ENCODE results near the gene POMT1.

Gene POMT1

GRCh38 chr9:131554087-131554842, 51.5 kb downstream of the POMT1 start:
- no peaks in the 10 kb centered on the region for H3K79me2 ChIP-seq (ENCODE audit: low read length)
- H3K4me3 ChIP-seq (ENCODE audit: low read length), result no peak overlapping the region
- H3K4me2 ChIP-seq (ENCODE audit: low read depth, low read length), result no peak overlapping the region
- no peaks in the 10 kb centered on the region for H3K27me3 ChIP-seq (replicated peaks; ENCODE audit: insufficient read depth, low read length)
- H3K9me2 ChIP-seq (replicated peaks; ENCODE audit: insufficient read depth, low read length), result no peaks in the 10 kb centered on the region
- no peak overlapping the region for H2AFZ ChIP-seq (ENCODE audit: low read length)
- no peaks in the 10 kb centered on the region for H3K9me3 ChIP-seq (replicated peaks; ENCODE audit: insufficient read depth, low read length)
- H3K9ac ChIP-seq (ENCODE audit: low read length), result no peak overlapping the region
- no peaks in the 10 kb centered on the region for H3K4me1 ChIP-seq (ENCODE audit: low read length)
- no peak for TF ChIP-seq EZH2phosphoT487 (IDR thresholded peaks at IDR 0.05; ENCODE audit: low read length)
- no peak for TF ChIP-seq EZH2 (optimal IDR thresholded peaks at IDR 0.05; ENCODE audit: low read depth, low read length)
- no peaks in the 10 kb centered on the region for H3F3A ChIP-seq (ENCODE audit: insufficient read depth, low read length)
- H3K36me3 ChIP-seq (replicated peaks; ENCODE audit: insufficient read depth, low read length), result no peaks in the 10 kb centered on the region
- no peak overlapping the region for H3K27ac ChIP-seq (ENCODE audit: low read length)
- DNase-seq, result no peak
- no peaks in the 10 kb centered on the region for H4K20me1 ChIP-seq (ENCODE audit: insufficient read depth, low read length)

- no peaks in the 10 kb centered on the region for H3K9me2 ChIP-seq (replicated peaks; ENCODE audit: insufficient read depth, low read length)
- no peaks in the 10 kb centered on the region for H3K9me3 ChIP-seq (replicated peaks; ENCODE audit: insufficient read depth, low read length)
- no peak overlapping the region for H3K27ac ChIP-seq (ENCODE audit: low read length)
- H3K27me3 ChIP-seq (replicated peaks; ENCODE audit: insufficient read depth, low read length), result no peaks in the 10 kb centered on the region
- no peaks in the 10 kb centered on the region for H4K20me1 ChIP-seq (ENCODE audit: insufficient read depth, low read length)
- H3F3A ChIP-seq (ENCODE audit: insufficient read depth, low read length), result no peaks in the 10 kb centered on the region
- DNase-seq, result no peak
- H3K79me2 ChIP-seq (ENCODE audit: low read length), result no peaks in the 10 kb centered on the region
- H3K36me3 ChIP-seq (replicated peaks; ENCODE audit: insufficient read depth, low read length), result no peaks in the 10 kb centered on the region
- H3K4me1 ChIP-seq (ENCODE audit: low read length), result no peaks in the 10 kb centered on the region
- H3K4me2 ChIP-seq (ENCODE audit: low read depth, low read length), result no peak overlapping the region
- H3K4me3 ChIP-seq (ENCODE audit: low read length), result no peak overlapping the region
- H3K9ac ChIP-seq (ENCODE audit: low read length), result no peak overlapping the region
- no peak for TF ChIP-seq EZH2phosphoT487 (IDR thresholded peaks at IDR 0.05; ENCODE audit: low read length)
- TF ChIP-seq EZH2 (optimal IDR thresholded peaks at IDR 0.05; ENCODE audit: low read depth, low read length), result no peak
- no peak for TF ChIP-seq CTCF (IDR thresholded peaks at IDR 0.05; ENCODE audit: low read length)
- no peak overlapping the region for H2AFZ ChIP-seq (ENCODE audit: low read length)
Measured at GRCh38 chr9:131554843-131555351, 52.2 kb downstream of the POMT1 start.

GRCh38 chr9:131555841-131556673, 53.3 kb downstream of the POMT1 start:
- H4K20me1 ChIP-seq (ENCODE audit: insufficient read depth, low read length), result no peaks in the 10 kb centered on the region
- no peak for DNase-seq
- H3K9me2 ChIP-seq (replicated peaks; ENCODE audit: insufficient read depth, low read length), result no peaks in the 10 kb centered on the region
- H3K27ac ChIP-seq (ENCODE audit: low read length), result no peak overlapping the region
- H3K4me2 ChIP-seq (ENCODE audit: low read depth, low read length), result no peak overlapping the region
- no peaks in the 10 kb centered on the region for H3K79me2 ChIP-seq (ENCODE audit: low read length)
- H3K27me3 ChIP-seq (replicated peaks; ENCODE audit: insufficient read depth, low read length), result no peaks in the 10 kb centered on the region
- no peaks in the 10 kb centered on the region for H3K36me3 ChIP-seq (replicated peaks; ENCODE audit: insufficient read depth, low read length)
- no peak overlapping the region for H3K9ac ChIP-seq (ENCODE audit: low read length)
- TF ChIP-seq CTCF (IDR thresholded peaks at IDR 0.05; ENCODE audit: low read length) (no peak), EZH2 (optimal IDR thresholded peaks at IDR 0.05; ENCODE audit: low read depth, low read length) (no peak), EZH2phosphoT487 (IDR thresholded peaks at IDR 0.05; ENCODE audit: low read length) (no peak)
- H3F3A ChIP-seq (ENCODE audit: insufficient read depth, low read length), result no peaks in the 10 kb centered on the region
- no peaks in the 10 kb centered on the region for H3K4me1 ChIP-seq (ENCODE audit: low read length)
- no peak overlapping the region for H2AFZ ChIP-seq (ENCODE audit: low read length)
- no peaks in the 10 kb centered on the region for H3K9me3 ChIP-seq (replicated peaks; ENCODE audit: insufficient read depth, low read length)
- no peak overlapping the region for H3K4me3 ChIP-seq (ENCODE audit: low read length)
